Sigmoid colon (tissue), 4 donors: Measurements from ENCODE around the gene SLC8A1.

Experiments used
- CTCF ChIP-seq, 4 experiments: fragments of 450-650 bp in 3 of 4; fragments of 200-600 bp in 1 of 4; IDR thresholded peaks; one replicate each; pipeline ENCODE4 v1.5.1; 2016 to 2019; ENCODE audit warnings: antibody characterized with exemption in 4 of 4, mild to moderate bottlenecking in 3 of 4, moderate library complexity in 2 of 4
- EP300 ChIP-seq, 4 donors: sonication (generic); formaldehyde crosslinking; IDR thresholded peaks; one replicate each; pipeline ENCODE4 v1.6.1; 2017; ENCODE audit warnings: antibody characterized with exemption in 4 of 4
- POLR2A ChIP-seq, 2 donors: fragments of 450-650 bp; IDR thresholded peaks; one replicate each; pipeline ENCODE4 v1.6.1; 2016; ENCODE audit warnings: antibody characterized with exemption in 2 of 2, mild to moderate bottlenecking in 2 of 2, moderate library complexity in 2 of 2
- POLR2AphosphoS5 ChIP-seq, 4 donors: sonication (generic); formaldehyde crosslinking; IDR thresholded peaks; one replicate each; pipeline ENCODE4 v1.6.1; 2017; ENCODE audit warnings: antibody characterized with exemption in 4 of 4

GRCh38 chr2:40100676-40101075 is 351.2 kb downstream of the SLC8A1 start:
- no peak for TF ChIP-seq CTCF (IDR thresholded peaks at IDR 0.05)
- no peak for TF ChIP-seq POLR2A (IDR thresholded peaks at IDR 0.05)
- TF ChIP-seq EP300 (IDR thresholded peaks at IDR 0.05), result no peak
- TF ChIP-seq POLR2AphosphoS5 (IDR thresholded peaks at IDR 0.05), result no peak
